Stimulated activated CD8-positive, alpha-beta memory T cell treated with anti-CD3 and anti-CD28 coated beads, Interleukin-7, amount 100 ng/mL, for 4 hours (primary cell): ENCODE data around the gene PRM1.

Experiments
- DNase-seq, 2 donors: peaks; one replicate each; pipeline ENCODE4 v3.0.0-alpha.2; 2020; ENCODE audit warnings: low read depth in 2 of 2

Gene PRM1

GRCh38 chr16:11236461-11237254, 44.5 kb downstream of the PRM1 start:
- no peak for DNase-seq

GRCh38 chr16:11235703-11235991, 45.5 kb downstream of the PRM1 start:
- DNase-seq: no peak

GRCh38 chr16:11234884-11235702, 46.0 kb downstream of the PRM1 start:
- DNase-seq: no peak

GRCh38 chr16:11233727-11234376, 47.3 kb downstream of the PRM1 start:
- peak; percentile 74 to 75 for DNase-seq

GRCh38 chr16:11232852-11233726, 48.0 kb downstream of the PRM1 start:
- DNase-seq: peak; percentile 90 to 94

- DNase-seq: no peak
Observed at GRCh38 chr16:11232302-11232851, 48.8 kb downstream of the PRM1 start.

- DNase-seq: no peak
Observed at GRCh38 chr16:11231367-11231970, 49.7 kb downstream of the PRM1 start.
